ENCODE measurements around the gene USP32.

DNA sequence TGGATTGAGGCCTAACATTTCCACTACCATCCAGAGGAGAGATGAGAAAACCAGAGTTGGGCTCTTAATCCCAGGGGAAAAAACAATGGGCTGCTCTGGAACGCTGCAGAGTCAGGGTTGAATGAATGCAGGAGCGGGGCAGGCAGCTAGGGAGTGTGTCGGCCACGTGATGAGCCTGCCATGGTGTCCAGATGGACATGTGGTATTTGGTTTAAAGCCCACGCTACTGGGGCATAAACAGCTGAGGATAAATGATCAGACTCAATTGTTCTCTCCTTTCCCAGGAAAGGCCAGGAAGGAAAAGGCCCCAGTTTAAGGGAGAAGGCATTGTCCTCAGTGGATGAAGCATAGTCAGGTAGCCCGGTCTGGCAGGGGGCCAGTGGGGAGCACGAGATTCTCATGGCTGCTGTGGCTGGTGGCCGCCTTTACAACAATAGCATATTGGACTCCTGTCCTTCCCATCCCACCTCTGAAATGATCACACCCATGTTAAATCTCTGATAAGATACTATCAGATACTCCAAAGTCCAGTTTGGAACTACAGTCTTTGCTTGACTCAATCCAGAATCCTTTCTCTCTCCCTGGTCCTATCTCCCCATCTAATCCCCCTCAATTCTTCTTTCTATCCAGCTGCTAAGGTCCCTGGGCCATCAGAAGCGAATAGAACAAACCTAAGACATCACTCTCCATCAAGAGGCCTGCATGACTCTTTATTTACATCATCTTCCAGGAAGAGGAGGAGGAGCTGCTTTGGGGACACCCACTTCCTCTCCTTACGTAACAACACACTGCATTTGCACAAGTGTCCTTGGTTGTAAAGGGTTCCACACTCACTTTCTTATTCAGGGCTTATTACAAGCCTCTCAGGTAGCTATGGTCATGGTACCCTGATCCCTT, 221.8 kb downstream of the USP32 start:
- TF ChIP-seq, protein P1, sequence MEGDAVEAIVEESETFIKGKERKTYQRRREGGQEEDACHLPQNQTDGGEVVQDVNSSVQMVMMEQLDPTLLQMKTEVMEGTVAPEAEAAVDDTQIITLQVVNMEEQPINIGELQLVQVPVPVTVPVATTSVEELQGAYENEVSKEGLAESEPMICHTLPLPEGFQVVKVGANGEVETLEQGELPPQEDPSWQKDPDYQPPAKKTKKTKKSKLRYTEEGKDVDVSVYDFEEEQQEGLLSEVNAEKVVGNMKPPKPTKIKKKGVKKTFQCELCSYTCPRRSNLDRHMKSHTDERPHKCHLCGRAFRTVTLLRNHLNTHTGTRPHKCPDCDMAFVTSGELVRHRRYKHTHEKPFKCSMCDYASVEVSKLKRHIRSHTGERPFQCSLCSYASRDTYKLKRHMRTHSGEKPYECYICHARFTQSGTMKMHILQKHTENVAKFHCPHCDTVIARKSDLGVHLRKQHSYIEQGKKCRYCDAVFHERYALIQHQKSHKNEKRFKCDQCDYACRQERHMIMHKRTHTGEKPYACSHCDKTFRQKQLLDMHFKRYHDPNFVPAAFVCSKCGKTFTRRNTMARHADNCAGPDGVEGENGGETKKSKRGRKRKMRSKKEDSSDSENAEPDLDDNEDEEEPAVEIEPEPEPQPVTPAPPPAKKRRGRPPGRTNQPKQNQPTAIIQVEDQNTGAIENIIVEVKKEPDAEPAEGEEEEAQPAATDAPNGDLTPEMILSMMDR (conservative IDR thresholded peaks at IDR 0.05; ENCODE audit: low read length): no peak
- TF ChIP-seq EZH2phosphoT487 (IDR thresholded peaks at IDR 0.05; ENCODE audit: borderline replicate concordance): no peak

Measured in Loucy (cell line).